Neural progenitor cell (in vitro differentiated cells): ENCODE measurements around the gene CD151. TPM values are rescaled to one million over a fixed set of nuclear protein-coding genes. Genes with fewer than 3 reads are reported as not detected.

Experiments used
- DNase-seq: peaks from one replicate; pipeline ENCODE4 v3.0.0-alpha.2; 2016; ENCODE audit warnings: low spot score
- H2AFZ ChIP-seq: fragments of 200-600 bp; sonication (generic); replicated peaks from 2 replicates; pipeline ENCODE4 v1.6.1; 2016; ENCODE audit warnings: antibody characterized with exemption
- H3F3A ChIP-seq: fragments of 200-600 bp; sonication (generic); 2 replicates; pipeline ENCODE4 v1.6.1; 2016; ENCODE audit warnings: antibody characterized with exemption, low read depth
- H3K27ac ChIP-seq: fragments of 200-600 bp; sonication (generic); 2 replicates; pipeline ENCODE4 v1.5.1; 2016; ENCODE audit warnings: mild to moderate bottlenecking
- H3K27me3 ChIP-seq: fragments of 200-600 bp; sonication (generic); 2 replicates; pipeline ENCODE4 v1.6.1; 2016; ENCODE audit warnings: mild to moderate bottlenecking, moderate library complexity
- H3K36me3 ChIP-seq: fragments of 200-600 bp; sonication (generic); 2 replicates; pipeline ENCODE4 v1.5.1; 2016
- H3K4me1 ChIP-seq: fragments of 200-600 bp; sonication (generic); 2 replicates; pipeline ENCODE4 v1.6.1; 2016; ENCODE audit warnings: mixed run types
- H3K4me2 ChIP-seq: fragments of 200-600 bp; sonication (generic); 2 replicates; pipeline ENCODE4 v1.6.1; 2016
- H3K4me3 ChIP-seq: fragments of 200-600 bp; sonication (generic); 2 replicates; pipeline ENCODE4 v1.5.1; 2016
- H3K79me2 ChIP-seq: fragments of 200-600 bp; sonication (generic); 2 replicates; pipeline ENCODE4 v1.6.1; 2016; ENCODE audit warnings: low read depth
- H3K9ac ChIP-seq: fragments of 200-600 bp; sonication (generic); 2 replicates; pipeline ENCODE4 v1.6.1; 2016
- H3K9me3 ChIP-seq: fragments of 200-600 bp; sonication (generic); 2 replicates; pipeline ENCODE4 v1.5.1; 2016; ENCODE audit warnings: low read depth
- H4K20me1 ChIP-seq: fragments of 200-600 bp; sonication (generic); 2 replicates; pipeline ENCODE4 v1.6.1; 2016; ENCODE audit warnings: low read depth
- H3K27ac Mint-ChIP-seq: 3 replicates; pipeline ENCODE4 v1.8.0; 2021; ENCODE audit warnings: mixed read lengths
- H3K27me3 Mint-ChIP-seq: 2 replicates; pipeline ENCODE4 v1.8.0; 2022; ENCODE audit warnings: low read depth, mild to moderate bottlenecking, inconsistent platforms, moderate library complexity, mixed read lengths; ENCODE audit not compliant: insufficient read depth
- H3K36me3 Mint-ChIP-seq: 3 replicates; pipeline ENCODE4 v1.8.0; 2021; ENCODE audit warnings: mixed read lengths
- H3K4me1 Mint-ChIP-seq: 3 replicates; pipeline ENCODE4 v1.8.0; 2021; ENCODE audit warnings: mixed read lengths
- H3K4me3 Mint-ChIP-seq: 3 replicates; pipeline ENCODE4 v1.8.0; 2021; ENCODE audit warnings: mild to moderate bottlenecking, moderate library complexity, mixed read lengths
- H3K9me3 Mint-ChIP-seq: 3 replicates; pipeline ENCODE4 v1.8.0; 2020; ENCODE audit warnings: mixed read lengths
- CTCF ChIP-seq: fragments of 200-600 bp; sonication (generic); IDR thresholded peaks from 2 replicates; pipeline ENCODE4 v1.5.1; 2017; ENCODE audit warnings: antibody characterized with exemption, mild to moderate bottlenecking
- EZH2 ChIP-seq: fragments of 200-600 bp; sonication (generic); IDR thresholded peaks from 2 replicates; pipeline ENCODE4 v1.6.1; 2017; ENCODE audit warnings: antibody characterized with exemption, mild to moderate bottlenecking, moderate library complexity
- EZH2phosphoT487 ChIP-seq: fragments of 200-600 bp; sonication (generic); IDR thresholded peaks from 2 replicates; pipeline ENCODE4 v1.6.1; 2017; ENCODE audit warnings: antibody characterized with exemption
- total RNA-seq: library from RNA; depleted of rRNA; stranded (reverse); fragments of >200 nt; gene quantifications from 2 replicates; pipeline ENCODE4 v1.2.3, GENCODE V29; 2015; ENCODE audit warnings: low replicate concordance

The CD151 gene
- total RNA-seq, 1 donor from 2014 or later, result 37.4 TPM

- H3K36me3 ChIP-seq, result no peaks in the 10 kb centered on the region
- peaks cover 48% of the 10 kb centered on the region for H3F3A ChIP-seq
- Mint-ChIP-seq H3K27me3 (peaks cover 14% of the 10 kb centered on the region), H3K4me1 (peaks cover 16% of the 10 kb centered on the region), H3K9me3 (no peaks in the 10 kb centered on the region), H3K36me3 (peaks cover 2% of the 10 kb centered on the region), H3K27ac (no peak overlapping the region), H3K4me3 (no peak overlapping the region)
- TF ChIP-seq EZH2phosphoT487, result no peak
- no peak for TF ChIP-seq CTCF
- TF ChIP-seq EZH2, result no peak
- H3K27me3 ChIP-seq, result no peaks in the 10 kb centered on the region
- peaks cover 31% of the 10 kb centered on the region for H3K4me1 ChIP-seq
- H3K4me3 ChIP-seq, result no peak overlapping the region
- no peak overlapping the region for H3K4me2 ChIP-seq
- H3K9ac ChIP-seq, result no peak overlapping the region
- H2AFZ ChIP-seq, result no peak overlapping the region
- DNase-seq, result no peak
- H4K20me1 ChIP-seq, result peaks cover 40% of the 10 kb centered on the region
- H3K27ac ChIP-seq, result no peak overlapping the region
- H3K9me3 ChIP-seq, result no peaks in the 10 kb centered on the region
- H3K79me2 ChIP-seq, result no peaks in the 10 kb centered on the region
Measured at GRCh38 chr11:787084-787675, 45.6 kb upstream of the CD151 start.

- Mint-ChIP-seq H3K36me3 (peaks cover 2% of the 10 kb centered on the region), H3K4me3 (peak overlapping the region; percentile 58), H3K4me1 (peaks cover 13% of the 10 kb centered on the region), H3K9me3 (no peaks in the 10 kb centered on the region), H3K27me3 (peaks cover 14% of the 10 kb centered on the region), H3K27ac (peak overlapping the region; percentile 60)
- Histone ChIP-seq H3K4me1 (peaks cover 28% of the 10 kb centered on the region), H3F3A (peaks cover 40% of the 10 kb centered on the region), H3K79me2 (no peaks in the 10 kb centered on the region), H3K27me3 (no peaks in the 10 kb centered on the region), H3K9ac (no peak overlapping the region), H3K9me3 (no peaks in the 10 kb centered on the region), H3K36me3 (no peaks in the 10 kb centered on the region), H3K4me3 (no peak overlapping the region), H2AFZ (no peak overlapping the region), H3K27ac (no peak overlapping the region), H4K20me1 (peaks cover 40% of the 10 kb centered on the region), H3K4me2 (no peak overlapping the region)
- no peak for DNase-seq
- no peak for TF ChIP-seq CTCF
- TF ChIP-seq EZH2phosphoT487, result no peak
- TF ChIP-seq EZH2, result no peak
Measured at GRCh38 chr11:788009-788640, 44.6 kb upstream of the CD151 start.

- Histone ChIP-seq H2AFZ (no peak overlapping the region), H3K36me3 (no peaks in the 10 kb centered on the region), H3K27ac (no peak overlapping the region), H3K4me1 (peaks cover 20% of the 10 kb centered on the region), H3K27me3 (no peaks in the 10 kb centered on the region), H4K20me1 (peaks cover 34% of the 10 kb centered on the region), H3K79me2 (no peaks in the 10 kb centered on the region), H3K4me3 (peak overlapping the region; percentile 19), H3K9ac (no peak overlapping the region), H3F3A (peaks cover 30% of the 10 kb centered on the region), H3K9me3 (no peaks in the 10 kb centered on the region), H3K4me2 (peak overlapping the region; percentile 54)
- Mint-ChIP-seq H3K4me3 (peak overlapping the region; percentile 65), H3K27me3 (peaks cover 11% of the 10 kb centered on the region), H3K36me3 (peaks cover 2% of the 10 kb centered on the region), H3K4me1 (peaks cover 6% of the 10 kb centered on the region), H3K9me3 (no peaks in the 10 kb centered on the region), H3K27ac (no peak overlapping the region)
- TF ChIP-seq EZH2 (no peak), EZH2phosphoT487 (no peak), CTCF (no peak)
- no peak for DNase-seq
Measured at GRCh38 chr11:788953-789940, 43.5 kb upstream of the CD151 start.
